Panc1 (cell line): ENCODE data around the gene TBX4. TPM values are rescaled to one million over a fixed set of nuclear protein-coding genes. Genes with fewer than 3 reads are reported as not detected.

ENCODE experiments used
- ATAC-seq: fragments of 200-7000 bp; cut with Tn5 transposase; 2 replicates; pipeline ENCODE4 v1.9.1; 2020; ENCODE audit warnings: mild to moderate bottlenecking, moderate library complexity
- BruUV-seq: library from RNA; stranded (reverse); fragments of 400-500 nt; replicated peaks from 2 replicates; lab custom pipeline; 2021; lab: Mats Ljungman, UMichigan
- CTCF ChIA-PET: fragments of 300-600 bp; sonication (Branson Sonifier 250); formaldehyde crosslinking; loops from one replicate; lab custom pipeline; 2022; ENCODE audit warnings: antibody characterized with exemption; lab: Charles Lee
- POLR2A ChIA-PET: fragments of 300-600 bp; sonication (Branson Sonifier 250); formaldehyde crosslinking; loops from one replicate; lab custom pipeline; 2022; ENCODE audit warnings: antibody characterized with exemption; lab: Charles Lee
- DNase-seq: peaks from one replicate; pipeline ENCODE4 v3.0.0-alpha.2; 2010; ENCODE audit warnings: low read depth, low spot score
- H3K27ac ChIP-seq: 2 replicates; pipeline ENCODE4 v1.5.1; 2011; ENCODE audit warnings: mild to moderate bottlenecking, low read length, inconsistent platforms
- H3K27me3 ChIP-seq: fragments of 200-500 bp; sonication (Bioruptor generic); 2 replicates; pipeline ENCODE4 v1.6.0; 2014; ENCODE audit warnings: low read length, inconsistent platforms; ENCODE audit not compliant: control insufficient read depth, insufficient read depth
- H3K36me3 ChIP-seq: fragments of 200-500 bp; sonication (Bioruptor generic); 2 replicates; pipeline ENCODE4 v1.5.1; 2014; ENCODE audit warnings: inconsistent platforms, mild to moderate bottlenecking, low read length, moderate library complexity; ENCODE audit not compliant: control insufficient read depth, insufficient read depth
- H3K4me1 ChIP-seq: 2 replicates; pipeline ENCODE4 v1.5.1; 2011; ENCODE audit warnings: inconsistent platforms, mild to moderate bottlenecking, low read length, moderate library complexity; ENCODE audit not compliant: control insufficient read depth, insufficient read depth
- H3K4me3 ChIP-seq, 2 experiments: 2 replicates each; pipeline ENCODE4 v1.5.1; 2011 to 2012; ENCODE audit warnings: low read depth in 2 of 2, low read length in 2 of 2, mild to moderate bottlenecking in 2 of 2, inconsistent platforms in 1 of 2, moderate library complexity in 1 of 2
- H3K9me3 ChIP-seq: fragments of 200-500 bp; sonication (Bioruptor generic); 2 replicates; pipeline ENCODE4 v1.5.1; 2014; ENCODE audit warnings: low read depth, mild to moderate bottlenecking, inconsistent platforms, low read length, moderate library complexity; ENCODE audit not compliant: control insufficient read depth, insufficient read depth
- CTCF ChIP-seq: fragments of 450-650 bp; IDR thresholded peaks from 2 replicates; pipeline ENCODE4 v1.5.1; 2017; ENCODE audit warnings: mild to moderate bottlenecking
- POLR2AphosphoS5 ChIP-seq: IDR thresholded peaks from 2 replicates; pipeline ENCODE4 v1.6.1; 2012; ENCODE audit warnings: mild to moderate bottlenecking, low read depth, low read length, moderate library complexity
- REST ChIP-seq, 2 experiments: IDR thresholded peaks; 2 replicates each; pipeline ENCODE4 v1.6.1; 2011 to 2012; ENCODE audit warnings: low read depth in 2 of 2, control low read depth in 1 of 2, low read length in 1 of 2, mild to moderate bottlenecking in 1 of 2, moderate library complexity in 1 of 2; ENCODE audit not compliant: insufficient read depth in 1 of 2
- SIN3A ChIP-seq: IDR thresholded peaks from 2 replicates; pipeline ENCODE4 v1.6.1; 2012; ENCODE audit warnings: low read depth, mild to moderate bottlenecking, low read length, moderate library complexity, borderline replicate concordance; ENCODE audit not compliant: insufficient read depth
- TCF7L2 ChIP-seq: IDR thresholded peaks from 2 replicates; pipeline ENCODE4 v1.6.1; 2011; ENCODE audit warnings: mild to moderate bottlenecking, low read depth, low read length, inconsistent platforms
- in situ Hi-C: cut with HindIII; loops from 2 replicates; pipeline ENCODE4 v1.10.0; 2016; ENCODE audit warnings: low sequenced_read_pairs, low pct_unique_long_range_greater_than_20kb
- intact Hi-C: fragments of 100-400 bp; cut with micrococcal nuclease; formaldehyde crosslinking; loops from one replicate; pipeline ENCODE4 v1.10.0; 2022; ENCODE audit not compliant: unreplicated experiment
- total RNA-seq: library from RNA; stranded (reverse); gene quantifications from one replicate; pipeline ENCODE4 v1.2.1, GENCODE V29; 2021; ENCODE audit not compliant: unreplicated experiment

Gene TBX4
- total RNA-seq, 1 experiment from 2014 or later: not detected

DNA sequence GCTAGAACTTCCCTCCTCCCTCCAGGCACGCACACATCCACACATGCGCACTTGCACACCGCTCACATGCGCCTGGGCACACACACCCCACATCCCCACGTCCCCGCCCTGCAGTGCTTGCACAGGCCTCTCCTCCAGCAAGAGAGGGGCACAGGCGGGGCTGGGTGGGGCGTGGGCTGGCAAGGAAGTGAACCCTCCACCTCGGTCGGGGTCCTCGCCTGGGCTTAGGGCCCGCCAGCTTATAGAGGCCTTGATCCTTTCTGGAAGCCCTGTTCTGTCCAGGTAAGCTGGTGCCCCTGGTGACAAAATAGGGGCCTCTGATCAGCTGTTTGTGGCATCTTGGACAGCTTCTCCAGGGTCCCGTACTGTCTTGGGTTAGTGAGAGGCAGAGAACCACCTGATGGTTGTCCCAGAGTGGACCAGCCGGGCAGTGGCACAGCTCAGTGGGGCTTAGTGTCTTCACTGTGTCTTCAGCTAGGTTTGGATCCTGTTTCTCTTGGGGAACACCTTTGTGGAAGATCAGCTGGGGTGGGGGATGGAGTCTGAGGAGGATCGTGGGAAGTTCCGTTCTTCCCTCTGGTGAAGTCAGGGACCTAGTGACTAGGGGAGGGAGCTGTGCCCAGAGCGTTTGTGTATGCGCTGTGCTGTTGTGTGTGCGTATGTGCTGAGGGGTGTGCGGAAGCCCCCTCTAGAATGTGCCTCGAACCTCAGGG is 12.1 kb downstream of the TBX4 start:
- CTCF ChIA-PET: no interaction called here
- Histone ChIP-seq H3K27me3 (no peaks in the 10 kb centered on the region), H3K4me1 (peaks cover 7% of the 10 kb centered on the region; the same call in 1 of the 2 replicates), H3K9me3 (no peaks in the 10 kb centered on the region), H3K36me3 (no peaks in the 10 kb centered on the region), H3K4me3 (no peak overlapping the region), H3K27ac (no peak overlapping the region)
- POLR2A ChIA-PET: interaction anchor here (0.6 kb wide), 1 partner anchor 130 kb away, joined by 3 read pairs; no protein-coding TSS in a partner anchor
- DNase-seq: no peak
- no TSS peak for BruUV-seq
- in situ Hi-C loops (no loop called here), intact Hi-C loops (no loop called here)
- ATAC-seq: no peak
- TF ChIP-seq TCF7L2 (no peak), SIN3A (no peak), POLR2AphosphoS5 (no peak), REST (IDR thresholded peaks at IDR 0.05; ENCODE audit: insufficient read depth in 1 of 2, low read depth in 2 of 2, low read length in 1 of 2) (no peak), CTCF (no peak)

DNA sequence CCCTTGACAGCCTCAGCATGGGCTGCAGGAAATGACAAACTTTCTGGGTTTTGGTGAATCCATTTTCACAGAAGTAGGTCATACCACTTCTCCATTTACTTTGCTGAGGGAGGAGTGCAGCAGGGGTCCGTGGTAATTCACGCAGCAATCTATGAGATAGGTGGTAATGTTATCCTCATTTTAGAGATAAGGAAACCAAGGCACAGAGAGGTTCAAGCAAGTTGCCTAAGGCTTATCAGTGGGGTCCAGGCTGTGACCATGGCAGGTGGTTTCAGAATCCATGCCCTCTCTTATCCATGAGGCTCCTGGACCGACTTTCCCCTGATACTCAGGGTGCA is 12.6 kb downstream of the TBX4 start:
- ChIA-PET POLR2A (interaction anchor here (0.6 kb wide), 1 partner anchor 129 kb away, joined by 3 read pairs; no protein-coding TSS in a partner anchor), CTCF (no interaction called here)
- ATAC-seq (no peak), DNase-seq (no peak)
- no TSS peak for BruUV-seq
- no peak for TF ChIP-seq POLR2AphosphoS5
- TF ChIP-seq CTCF: no peak
- TF ChIP-seq SIN3A: no peak
- TF ChIP-seq REST (IDR thresholded peaks at IDR 0.05; ENCODE audit: insufficient read depth in 1 of 2, low read depth in 2 of 2, low read length in 1 of 2): no peak
- TF ChIP-seq TCF7L2: no peak
- H3K4me1 ChIP-seq: peaks cover 7% of the 10 kb centered on the region; the same call in 1 of the 2 replicates
- no peak overlapping the region for H3K27ac ChIP-seq
- H3K27me3 ChIP-seq: no peaks in the 10 kb centered on the region
- intact Hi-C loops (no loop called here), in situ Hi-C loops (no loop called here)
- H3K4me3 ChIP-seq: no peak overlapping the region
- H3K36me3 ChIP-seq: no peaks in the 10 kb centered on the region
- no peaks in the 10 kb centered on the region for H3K9me3 ChIP-seq
